Adrenal gland (tissue), 5 donors: ENCODE data around the gene GIMAP5.

Source experiments
- CTCF ChIP-seq, 6 experiments: fragments of 450-650 bp in 4 of 6; fragments of 200-600 bp in 2 of 6; sonication (generic) in 1 of 6; IDR thresholded peaks; 1 replicate in 5 of 6; 2 replicates in 1 of 6; pipeline versions ENCODE4 v1.5.1 to v1.8.0; 2016 to 2021; ENCODE audit warnings: antibody characterized with exemption in 6 of 6, mild to moderate bottlenecking in 2 of 6, moderate library complexity in 1 of 6
- POLR2A ChIP-seq, 2 donors: fragments of 450-650 bp; IDR thresholded peaks; one replicate each; pipeline ENCODE4 v1.6.1; 2017; ENCODE audit warnings: antibody characterized with exemption in 2 of 2, mild to moderate bottlenecking in 2 of 2, moderate library complexity in 1 of 2
- donor health status: DM: no; HTN: no; CAD: no.

- TF ChIP-seq CTCF (IDR thresholded peaks at IDR 0.05) (peak; percentile 82 to 93 (median 89)), POLR2A (IDR thresholded peaks at IDR 0.05) (no peak)
Measured at GRCh38 chr7:150778738-150779301, 41.6 kb downstream of the GIMAP5 start.
